Left ventricle myocardium superior (tissue), 1 donor: ENCODE results near the gene OPCML. TPM values are rescaled to one million over a fixed set of nuclear protein-coding genes. Genes with fewer than 3 reads are reported as not detected.
"Not testable (repeated sequence)": the region's sequence is repeated elsewhere in the genome, so short reads cannot be mapped to it uniquely, and the experiment has no call there.

Experiments
- ATAC-seq: fragments of 200-7000 bp; cut with Tn5 transposase; one replicate; pipeline ENCODE4 v1.9.1; 2020; ENCODE audit warnings: mild to moderate bottlenecking, moderate library complexity
- DNase-seq: peaks from one replicate; pipeline ENCODE4 v3.0.0-alpha.2; 2020
- intact Hi-C: fragments of 100-400 bp; cut with micrococcal nuclease; formaldehyde crosslinking; loops from one replicate; pipeline ENCODE4 v1.11.0; 2022
- total RNA-seq: library from RNA; stranded (reverse); fragmentation: NEBNext Ultra II Directional; extraction: Animal tissue kit (Norgen Biotek cat#: 25700); gene quantifications from one replicate; pipeline ENCODE4 v1.2.1, GENCODE V29; 2021
- donor health status: DM: no; HTN: yes; CAD: no; lungs with severe emphysema.

Gene OPCML
- total RNA-seq, 1 donor from 2014 or later, result 0.37 TPM

DNA sequence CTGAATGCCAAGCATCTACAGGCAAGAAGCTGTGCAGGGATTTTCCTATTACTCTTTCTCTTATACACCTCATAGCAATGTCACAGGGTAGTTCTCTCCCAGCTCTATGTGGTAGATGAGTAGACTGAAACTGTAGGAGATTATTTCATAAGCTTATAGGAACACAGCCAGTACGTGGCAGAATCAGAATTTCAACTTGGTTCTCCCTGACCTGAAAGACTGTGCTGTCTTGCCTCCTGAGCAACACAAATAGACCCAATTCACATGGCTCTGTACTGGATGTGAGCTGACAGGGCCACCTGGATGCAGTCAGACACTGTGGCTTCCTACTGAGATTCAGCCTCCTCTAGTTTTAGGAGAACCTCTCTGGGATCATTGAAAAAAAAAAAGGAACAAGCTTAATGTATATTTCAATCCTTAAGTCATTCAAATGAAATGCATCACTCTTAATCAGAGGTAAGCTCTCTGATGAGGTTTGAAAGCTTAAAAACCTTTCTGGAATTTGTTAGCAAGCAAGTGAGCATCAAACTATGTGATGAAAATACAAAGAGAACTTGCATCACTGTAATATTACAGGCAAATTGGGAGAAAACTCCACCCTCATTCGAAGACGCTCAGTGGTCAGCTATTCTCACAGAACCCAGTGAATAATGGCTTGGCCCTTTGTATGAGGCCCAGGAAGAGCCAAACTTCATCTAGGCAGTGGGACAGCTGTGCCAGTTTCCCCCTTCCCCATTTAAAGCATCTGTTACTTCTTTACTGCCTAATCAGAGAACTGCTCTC is 1122.5 kb downstream of the OPCML start:
- no peak for ATAC-seq
- intact Hi-C loops, result no loop called here
- no peak for DNase-seq

DNA sequence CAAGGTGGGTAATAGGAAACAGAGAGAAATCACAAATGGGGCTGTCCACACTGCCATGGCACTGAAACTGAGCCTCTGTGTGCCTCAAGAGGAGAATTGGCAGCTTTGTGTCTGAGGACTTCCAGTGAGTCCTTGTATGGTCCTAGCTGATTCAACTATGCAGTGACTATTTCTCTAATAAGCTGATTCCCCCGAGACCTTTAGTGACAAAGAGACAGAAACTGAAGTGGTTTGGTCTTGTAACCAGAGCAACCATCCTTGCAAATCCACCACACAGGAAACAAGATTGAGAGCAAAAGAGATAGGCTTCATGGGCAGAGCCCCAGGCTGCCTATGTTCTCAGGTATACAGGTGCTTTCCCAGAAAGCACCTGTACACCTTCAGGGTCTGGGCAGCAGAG is 1123.4 kb downstream of the OPCML start:
- DNase-seq, result no peak
- intact Hi-C loops, result no loop called here
- ATAC-seq, result no peak

DNA sequence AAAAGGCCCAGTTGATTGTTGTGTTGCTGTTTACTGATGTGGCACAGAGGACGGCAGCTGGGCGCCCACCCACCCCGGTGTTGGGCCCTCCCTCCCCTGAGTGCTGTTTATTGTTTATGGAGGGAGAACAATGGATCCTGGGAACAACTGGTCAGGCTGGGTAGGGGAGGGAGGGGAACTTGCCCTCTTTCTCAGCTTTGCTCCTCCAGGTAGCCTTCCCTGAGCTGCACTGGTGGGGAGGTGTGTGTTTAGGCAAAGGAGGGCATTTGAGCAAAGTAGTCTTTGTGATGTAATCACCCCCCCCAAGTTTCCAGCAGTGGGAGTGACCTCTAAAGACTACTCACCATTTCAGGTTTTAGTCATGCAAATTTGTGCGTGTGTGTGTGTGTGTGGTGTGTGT is 1126.6 kb downstream of the OPCML start:
- no peak for ATAC-seq
- intact Hi-C loops, result no loop called here
- DNase-seq, result no peak

DNA sequence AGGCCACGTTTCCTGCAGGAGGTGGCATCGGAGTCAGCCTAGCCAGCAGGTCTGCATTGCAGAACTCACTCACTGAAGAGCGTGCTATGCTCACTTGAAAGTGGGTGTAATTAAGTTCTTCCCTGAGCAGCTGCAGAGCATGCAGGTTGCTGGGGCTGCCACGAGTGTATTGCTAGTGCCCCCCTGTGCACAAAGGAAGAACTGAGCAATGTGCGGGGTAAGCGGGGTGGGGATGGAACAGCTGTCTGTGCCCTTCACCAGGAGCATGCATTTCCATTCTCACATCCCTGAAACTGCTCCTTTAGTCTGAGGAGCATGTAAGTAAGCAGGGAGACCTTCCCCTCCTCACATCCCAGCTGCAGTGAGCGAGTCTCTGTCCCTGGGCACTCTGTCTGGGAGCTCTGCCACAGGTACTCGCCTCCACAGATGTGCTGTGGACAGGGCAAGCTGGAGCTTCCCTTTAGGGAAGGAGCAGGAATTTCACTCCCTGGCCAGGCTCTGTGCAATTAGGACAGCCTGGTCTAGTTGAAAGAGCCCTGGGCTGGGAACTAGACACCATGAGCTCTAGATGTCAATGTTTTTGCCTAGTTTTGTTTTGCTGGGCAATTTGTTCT is 1130.1 kb downstream of the OPCML start:
- intact Hi-C loops, result no loop called here
- peak; percentile 34 for DNase-seq
- peak; percentile 88 for ATAC-seq

DNA sequence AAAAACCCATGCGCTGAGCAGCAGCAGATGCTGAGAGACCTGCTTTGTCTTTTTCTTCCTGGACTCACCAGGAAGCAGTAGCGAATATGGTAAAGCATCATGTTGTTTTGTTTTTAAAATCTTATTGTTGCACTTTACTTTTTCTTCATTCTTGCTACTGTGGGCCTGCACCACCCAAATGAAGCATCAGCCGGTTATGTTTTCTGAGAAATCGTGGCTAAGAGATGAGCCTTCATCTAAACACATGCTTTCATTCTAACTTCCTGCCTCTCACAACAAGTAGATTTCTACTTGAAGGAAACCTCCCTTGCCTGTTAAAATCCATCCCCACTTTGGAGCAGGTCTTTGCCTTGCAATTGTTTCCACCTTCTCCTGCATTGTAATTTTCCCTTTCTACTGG is 1136.0 kb downstream of the OPCML start:
- no peak for DNase-seq
- intact Hi-C loops, result no loop called here
- no peak for ATAC-seq

DNA sequence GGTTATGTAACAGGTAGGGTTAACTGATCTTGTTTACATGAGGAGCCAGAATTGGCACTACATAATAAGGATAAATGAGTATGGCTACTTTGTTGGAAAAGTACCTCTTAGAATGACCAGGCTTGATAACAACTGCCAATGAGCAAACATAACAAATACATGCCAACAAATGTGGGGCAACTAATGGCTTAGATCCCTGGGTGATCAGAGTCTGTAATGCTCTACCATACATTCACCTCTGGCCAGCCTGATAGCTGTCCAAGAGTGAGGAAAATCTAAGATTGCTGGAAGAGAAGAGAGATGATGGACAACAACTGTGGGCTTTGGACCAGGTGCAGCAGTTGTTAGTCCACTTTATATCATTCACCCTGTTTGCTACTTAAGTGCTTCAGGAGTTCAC is 1136.9 kb downstream of the OPCML start:
- ATAC-seq, result no peak
- DNase-seq, result no peak
- intact Hi-C loops, result no loop called here

DNA sequence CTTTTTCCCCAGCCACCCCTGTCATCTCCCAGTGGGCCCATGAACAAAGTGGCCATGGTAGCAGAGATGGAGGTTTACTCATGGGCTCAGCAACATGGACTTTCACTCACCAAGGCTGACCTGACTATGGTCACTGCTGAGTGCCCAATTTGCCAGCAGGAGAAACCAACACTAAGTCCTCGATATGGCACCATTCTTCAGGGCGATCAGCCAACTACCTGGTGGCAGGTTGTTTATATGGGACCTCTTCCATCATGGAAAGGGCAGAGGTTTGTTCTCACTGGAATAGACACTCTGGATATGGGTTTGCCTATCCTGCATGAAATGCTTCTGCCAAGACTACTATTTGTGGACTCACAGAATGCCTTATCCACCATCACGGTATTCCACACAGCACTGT is 1152.8 kb downstream of the OPCML start:
- DNase-seq (no peak), ATAC-seq (no peak)
- intact Hi-C loops, result no loop called here

DNA sequence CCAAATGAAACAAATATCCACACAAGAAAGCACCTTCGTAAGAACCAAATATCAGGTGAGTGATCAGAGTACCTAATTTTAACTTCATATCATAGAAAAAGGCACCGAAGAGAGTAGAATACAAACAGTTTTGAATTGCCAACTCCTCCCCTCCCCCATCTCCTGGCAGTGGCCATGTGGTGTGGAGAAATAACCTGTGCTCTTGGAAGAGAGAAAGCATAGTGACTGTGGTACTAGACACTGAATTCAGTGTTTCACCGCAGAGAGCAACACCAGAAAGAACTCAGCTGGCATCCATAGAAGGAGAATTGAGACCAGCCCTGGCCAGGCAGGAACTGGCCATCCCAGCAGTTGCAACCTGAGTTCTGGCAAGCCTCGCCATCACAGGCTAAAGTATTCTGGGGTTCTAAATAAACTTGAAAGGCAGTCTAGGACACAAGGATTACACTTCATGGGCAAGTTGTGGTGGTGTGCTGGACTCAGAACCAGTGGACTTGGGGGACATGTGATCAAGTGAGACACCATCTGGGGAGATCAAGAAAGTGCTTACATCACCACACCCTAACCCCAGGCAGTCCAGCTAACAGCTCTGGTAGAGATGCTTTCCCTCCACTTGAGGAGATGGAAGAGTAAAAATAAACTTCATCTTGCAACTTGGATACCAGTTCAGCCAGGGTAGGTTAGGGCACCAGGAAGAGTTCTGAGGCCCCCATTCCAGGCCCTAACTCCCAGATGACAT is 1158.7 kb downstream of the OPCML start:
- DNase-seq, result no peak
- intact Hi-C loops, result no loop called here
- ATAC-seq, result no peak

DNA sequence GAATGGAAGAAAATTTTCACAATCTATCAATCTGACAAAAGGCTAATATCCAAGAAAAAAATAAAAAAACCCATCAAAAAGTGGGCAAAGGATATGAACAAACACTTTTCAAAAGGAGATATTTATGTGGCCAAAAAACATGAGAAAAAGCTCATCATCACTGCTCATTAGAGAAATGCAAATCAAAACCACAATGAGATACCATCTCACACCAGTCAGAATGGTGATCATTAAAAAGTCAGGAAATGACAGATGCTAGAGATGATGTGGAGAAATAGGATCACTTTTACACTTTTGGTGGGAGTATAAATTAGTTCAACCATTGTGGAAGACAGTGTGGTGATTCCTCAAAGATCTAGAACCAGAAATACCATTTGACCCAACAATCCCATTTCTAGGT is 1162.2 kb downstream of the OPCML start:
- intact Hi-C loops, ATAC-seq, DNase-seq: not testable (repeated sequence)

DNA sequence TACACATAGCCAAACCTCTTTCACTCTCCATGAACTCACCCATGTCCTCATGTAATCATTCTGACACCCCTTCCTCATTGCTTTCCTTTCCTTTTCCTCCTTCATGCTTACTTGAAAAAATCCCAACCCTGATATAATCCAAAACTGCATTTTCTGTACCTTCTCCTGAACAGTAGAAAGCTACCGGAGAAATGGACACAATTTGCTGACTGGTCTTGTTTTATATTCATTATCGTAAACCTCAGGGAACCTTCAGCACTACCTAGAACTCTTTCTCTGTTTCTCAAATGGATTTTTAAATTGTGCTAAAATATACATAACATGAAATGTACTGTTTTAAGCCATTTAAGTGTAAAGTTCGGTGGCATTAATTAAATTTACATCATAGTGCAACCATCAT is 1165.0 kb downstream of the OPCML start:
- no peak for ATAC-seq

DNA sequence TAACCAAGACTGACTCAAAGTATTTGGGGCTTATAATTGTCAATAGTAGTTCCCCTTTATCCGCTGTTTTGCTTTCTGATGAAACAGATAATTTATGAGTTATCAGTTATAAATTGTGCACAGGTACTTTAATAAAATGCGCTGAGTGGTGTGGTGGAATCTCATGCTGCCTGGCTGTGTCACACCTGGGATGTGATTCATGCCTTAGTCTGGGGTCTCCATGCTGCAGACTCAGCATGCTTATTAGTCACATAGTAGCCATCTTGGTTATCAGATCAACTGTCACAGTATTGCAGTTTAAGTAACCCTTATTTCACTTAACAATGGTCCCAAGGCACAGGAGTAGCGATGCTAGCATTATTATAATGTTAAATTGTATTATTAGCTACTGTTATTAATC is 1166.7 kb downstream of the OPCML start:
- no peak for ATAC-seq
- DNase-seq, result no peak
- intact Hi-C loops, result no loop called here

More for the DNA sequence above, 1165.0 kb downstream of the OPCML start:
- intact Hi-C loops, result no loop called here
- no peak for DNase-seq
